ENCODE measurements around the gene MTHFD1.

MTHFD1 gene

DNA sequence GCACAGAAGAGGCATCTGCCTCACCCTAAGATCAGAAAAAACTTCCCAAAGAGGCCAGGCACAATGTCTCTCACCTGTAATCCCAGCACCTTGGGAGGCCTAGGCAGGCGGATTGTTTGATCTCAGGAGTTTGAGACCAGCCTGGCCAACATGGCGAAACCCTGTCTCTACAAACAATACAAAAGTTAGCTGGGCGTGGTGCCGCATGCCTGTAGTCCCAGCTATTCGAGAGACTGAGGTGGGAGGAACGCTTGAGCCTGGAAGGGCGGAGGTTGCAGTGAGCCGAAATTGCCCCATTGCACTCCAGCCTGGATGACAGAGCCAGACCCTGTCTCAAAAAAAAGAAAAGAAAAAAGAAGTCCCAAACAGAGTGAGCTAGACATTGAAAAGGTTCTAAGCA, 120.9 kb downstream of the MTHFD1 start:
- DNase-seq (ENCODE audit: low read depth), result no peak
- H3K4me3 ChIP-seq (ENCODE audit: low read length), result no peak overlapping the region
- TF ChIP-seq, protein P1, sequence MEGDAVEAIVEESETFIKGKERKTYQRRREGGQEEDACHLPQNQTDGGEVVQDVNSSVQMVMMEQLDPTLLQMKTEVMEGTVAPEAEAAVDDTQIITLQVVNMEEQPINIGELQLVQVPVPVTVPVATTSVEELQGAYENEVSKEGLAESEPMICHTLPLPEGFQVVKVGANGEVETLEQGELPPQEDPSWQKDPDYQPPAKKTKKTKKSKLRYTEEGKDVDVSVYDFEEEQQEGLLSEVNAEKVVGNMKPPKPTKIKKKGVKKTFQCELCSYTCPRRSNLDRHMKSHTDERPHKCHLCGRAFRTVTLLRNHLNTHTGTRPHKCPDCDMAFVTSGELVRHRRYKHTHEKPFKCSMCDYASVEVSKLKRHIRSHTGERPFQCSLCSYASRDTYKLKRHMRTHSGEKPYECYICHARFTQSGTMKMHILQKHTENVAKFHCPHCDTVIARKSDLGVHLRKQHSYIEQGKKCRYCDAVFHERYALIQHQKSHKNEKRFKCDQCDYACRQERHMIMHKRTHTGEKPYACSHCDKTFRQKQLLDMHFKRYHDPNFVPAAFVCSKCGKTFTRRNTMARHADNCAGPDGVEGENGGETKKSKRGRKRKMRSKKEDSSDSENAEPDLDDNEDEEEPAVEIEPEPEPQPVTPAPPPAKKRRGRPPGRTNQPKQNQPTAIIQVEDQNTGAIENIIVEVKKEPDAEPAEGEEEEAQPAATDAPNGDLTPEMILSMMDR (conservative IDR thresholded peaks at IDR 0.05; ENCODE audit: low read length), result no peak
